H1 (cell line): ENCODE data around the gene ZXDC. TPM values are rescaled to one million over a fixed set of nuclear protein-coding genes. Genes with fewer than 3 reads are reported as not detected.

ENCODE experiments used
- CTCF ChIA-PET: fragments of 300-600 bp; sonication (Branson Sonifier 250); formaldehyde crosslinking; loops from one replicate; lab custom pipeline; 2021; ENCODE audit not compliant: partially characterized antibody; lab: Charles Lee
- POLR2A ChIA-PET: fragments of 300-600 bp; sonication (Branson Sonifier 250); formaldehyde crosslinking; loops from one replicate; lab custom pipeline; 2021; ENCODE audit warnings: inconsistent platforms; ENCODE audit not compliant: partially characterized antibody; lab: Charles Lee
- DNase-seq, 2 experiments: peaks; one replicate each; pipeline versions ENCODE4 v3.0.0 to v3.0.0-alpha.2; 2010 to 2022; ENCODE audit warnings: low spot score in 2 of 2, low read depth in 1 of 2, mixed read lengths in 1 of 2
- FAIRE-seq: peaks from 2 replicates; lab custom pipeline; 2011; peaks lifted over from hg19 to GRCh38; lab: Jason Lieb, UNC
- H2AFZ ChIP-seq: 2 replicates; pipeline ENCODE4 v1.8.1; 2012; ENCODE audit warnings: low read length, inconsistent platforms
- H2AK5ac ChIP-seq: 2 replicates; pipeline ENCODE4 v1.6.1; 2013; ENCODE audit warnings: low read depth, low read length
- H2BK120ac ChIP-seq: replicated peaks from 2 replicates; pipeline ENCODE3; 2013; ENCODE audit warnings: low read depth, low read length, inconsistent platforms
- H2BK12ac ChIP-seq: 2 replicates; pipeline ENCODE4 v1.6.1; 2013; ENCODE audit warnings: low read depth, low read length
- H2BK15ac ChIP-seq: 2 replicates; pipeline ENCODE4 v1.6.1; 2013; ENCODE audit warnings: low read length
- H2BK20ac ChIP-seq: 2 replicates; pipeline ENCODE4 v1.6.1; 2013; ENCODE audit warnings: low read length
- H2BK5ac ChIP-seq: 2 replicates; pipeline ENCODE4 v1.6.1; 2013; ENCODE audit warnings: low read depth, low read length
- H3K14ac ChIP-seq: 2 replicates; pipeline ENCODE4 v1.6.1; 2013; ENCODE audit warnings: inconsistent platforms; ENCODE audit not compliant: insufficient read length
- H3K18ac ChIP-seq: 2 replicates; pipeline ENCODE4 v1.6.1; 2013; ENCODE audit warnings: low read length; ENCODE audit errors: extremely low read depth
- H3K23ac ChIP-seq: 2 replicates; pipeline ENCODE4 v1.6.1; 2013; ENCODE audit warnings: inconsistent platforms; ENCODE audit not compliant: insufficient read length
- H3K23me2 ChIP-seq: 2 replicates; pipeline ENCODE4 v1.6.1; 2013; ENCODE audit warnings: low read depth, low read length
- H3K27ac ChIP-seq: 2 replicates; pipeline ENCODE4 v1.6.1; 2011; ENCODE audit warnings: low read depth, low read length, inconsistent platforms
- H3K27me3 ChIP-seq, 4 experiments: replicated peaks in 1 of 4; 1 replicate in 1 of 4; 2 replicates in 3 of 4; pipeline versions ENCODE4 v1.6.1 to v1.8.1; 2011 to 2013; ENCODE audit warnings: low read length in 3 of 4, mild to moderate bottlenecking in 3 of 4, inconsistent platforms in 2 of 4, mixed read lengths in 2 of 4, moderate library complexity in 1 of 4; ENCODE audit not compliant: control insufficient read depth in 3 of 4, insufficient read depth in 3 of 4; ENCODE audit errors: extremely low read depth in 1 of 4
- H3K36me3 ChIP-seq, 4 experiments: 2 replicates each; pipeline versions ENCODE4 v1.6.1 to v1.8.1; 2011 to 2013; ENCODE audit warnings: mild to moderate bottlenecking in 4 of 4, low read length in 3 of 4, moderate library complexity in 2 of 4, control low read depth in 1 of 4, inconsistent platforms in 1 of 4; ENCODE audit not compliant: insufficient read depth in 4 of 4, control insufficient read depth in 2 of 4
- H3K4ac ChIP-seq: replicated peaks from 2 replicates; pipeline ENCODE3; 2013; ENCODE audit warnings: low read length, low read depth, mixed read lengths, inconsistent platforms; ENCODE audit not compliant: insufficient read length
- H3K4me1 ChIP-seq, 4 experiments: replicated peaks in 1 of 4; 1 replicate in 1 of 4; 2 replicates in 3 of 4; pipeline versions ENCODE4 v1.6.1 to v1.8.1; 2011 to 2013; ENCODE audit warnings: low read length in 3 of 4, inconsistent platforms in 2 of 4, mixed read lengths in 1 of 4; ENCODE audit not compliant: insufficient read depth in 4 of 4, control insufficient read depth in 3 of 4
- H3K4me2 ChIP-seq, 2 experiments: 2 replicates each; pipeline versions ENCODE4 v1.6.1 to v1.8.1; 2011 to 2013; ENCODE audit warnings: low read depth in 2 of 2, low read length in 2 of 2, control low read depth in 1 of 2, inconsistent platforms in 1 of 2, mild to moderate bottlenecking in 1 of 2; ENCODE audit not compliant: insufficient read depth in 1 of 2
- H3K4me3 ChIP-seq, 4 experiments: fragments of 200-600, 300-600 bp in 1 of 4; sonication (generic), shearing (Covaris generic), sonication (Bioruptor Twin) in 1 of 4; 2 replicates each; pipeline versions ENCODE4 v1.5.1 to v1.8.1; 2011 to 2016; ENCODE audit warnings: low read length in 4 of 4, low read depth in 3 of 4, control low read depth in 2 of 4, inconsistent platforms in 2 of 4, mild to moderate bottlenecking in 2 of 4, mixed read lengths in 1 of 4, moderate library complexity in 1 of 4; ENCODE audit not compliant: insufficient read depth in 2 of 4; ENCODE audit errors: extremely low read depth in 1 of 4
- H3K56ac ChIP-seq: replicated peaks from 2 replicates; pipeline ENCODE3; 2013; ENCODE audit warnings: low read depth, mild to moderate bottlenecking, mixed read lengths, low read length, inconsistent platforms; ENCODE audit not compliant: insufficient read length
- H3K79me1 ChIP-seq: 2 replicates; pipeline ENCODE4 v1.6.1; 2013; ENCODE audit warnings: low read depth, low read length, control low read depth
- H3K79me2 ChIP-seq, 2 experiments: 2 replicates each; pipeline versions ENCODE4 v1.6.1 to v1.8.1; 2012 to 2013; ENCODE audit warnings: low read length in 2 of 2, mild to moderate bottlenecking in 2 of 2, inconsistent platforms in 1 of 2; ENCODE audit not compliant: insufficient read depth in 2 of 2, control insufficient read depth in 1 of 2
- H3K9ac ChIP-seq, 4 experiments: replicated peaks in 1 of 4; 1 replicate in 1 of 4; 2 replicates in 3 of 4; pipeline versions ENCODE4 v1.6.1 to v1.8.1; 2011 to 2013; ENCODE audit warnings: low read depth in 3 of 4, low read length in 3 of 4, control low read depth in 2 of 4, mild to moderate bottlenecking in 2 of 4, moderate library complexity in 2 of 4, inconsistent platforms in 1 of 4; ENCODE audit errors: extremely low read depth in 1 of 4
- H3K9me3 ChIP-seq, 2 experiments: 2 replicates each; pipeline versions ENCODE4 v1.6.1 to v1.8.1; 2012 to 2013; ENCODE audit warnings: mild to moderate bottlenecking in 2 of 2, moderate library complexity in 2 of 2, control low read depth in 1 of 2, inconsistent platforms in 1 of 2, low read depth in 1 of 2, low read length in 1 of 2, mixed read lengths in 1 of 2; ENCODE audit not compliant: insufficient read depth in 2 of 2
- H4K20me1 ChIP-seq, 2 experiments: replicated peaks in 1 of 2; 2 replicates each; pipeline versions ENCODE3 to v1.8.1; 2011 to 2013; ENCODE audit warnings: inconsistent platforms in 2 of 2, low read length in 2 of 2, mild to moderate bottlenecking in 1 of 2; ENCODE audit not compliant: insufficient read depth in 2 of 2, control insufficient read depth in 1 of 2
- H4K5ac ChIP-seq: 2 replicates; pipeline ENCODE4 v1.6.1; 2013; ENCODE audit warnings: low read length, low read depth, mixed read lengths, inconsistent platforms; ENCODE audit not compliant: insufficient read length
- H4K8ac ChIP-seq: 2 replicates; pipeline ENCODE4 v1.8.0; 2013; ENCODE audit warnings: mild to moderate bottlenecking, moderate library complexity, low read length, inconsistent platforms; ENCODE audit not compliant: insufficient read depth; ENCODE audit errors: extremely low read depth
- H4K91ac ChIP-seq: replicated peaks from 2 replicates; pipeline ENCODE3; 2013; ENCODE audit warnings: low read length, mixed read lengths, inconsistent platforms; ENCODE audit not compliant: insufficient read length
- CHD1 ChIP-seq: IDR thresholded peaks from 2 replicates; pipeline ENCODE4 v1.6.1; 2012; ENCODE audit warnings: low read depth, low read length, improper control_type of control experiment
- CREB1 ChIP-seq: IDR thresholded peaks from 2 replicates; pipeline ENCODE4 v1.6.1; 2012; ENCODE audit warnings: inconsistent platforms
- WGBS, 2 experiments: shearing (Covaris generic) in 1 of 2; methylation state at CpG; one replicate each; pipeline versions ENCODE4 v1.1.6 to v1.1.7; 2013 to 2015; ENCODE audit warnings: low lambda C conversion rate in 2 of 2, mixed read lengths in 2 of 2, inconsistent platforms in 1 of 2, low coverage in 1 of 2, missing lambda C conversion rate in 1 of 2; ENCODE audit not compliant: insufficient replicate concordance in 2 of 2, insufficient coverage in 1 of 2, insufficient read length in 1 of 2; ENCODE audit errors: extremely low coverage in 1 of 2, missing lambda C conversion rate in 1 of 2; 5-methylcytosine and 5-hydroxymethylcytosine counted together
- polyA plus RNA-seq, 7 experiments: library from polyadenylated mRNA; depleted of rRNA in 3 of 7; stranded (reverse) in 5 of 7; unstranded in 2 of 7; fragments of >200 nt in 5 of 7; fragments of 200-250 nt in 2 of 7; gene quantifications; 1 replicate in 5 of 7; 2 replicates in 1 of 7; 4 replicates in 1 of 7; pipeline versions ENCODE4 v1.2.1 to v1.2.3, GENCODE V29; 2011 to 2013; ENCODE audit warnings: missing spikeins in 2 of 7, mixed read lengths in 2 of 7
- total RNA-seq: library from RNA; stranded (reverse); fragmentation: NEBNext Ultra II Directional; extraction: Animal tissue kit (Norgen Biotek cat#: 25700); gene quantifications from 2 replicates; pipeline ENCODE4 v1.2.1, GENCODE V29; 2021

Gene ZXDC
- total and polyA plus RNA-seq, 2 of the 8 experiments (the other 6 are each of a cell fraction or from before 2014, with no cell fraction given), result 12.7 to 24.3 TPM

GRCh38 chr3:126519506-126520455 is 44.1 kb upstream of the ZXDC start:
- H3K4ac ChIP-seq, result no peak overlapping the region
- H3K4me2 ChIP-seq, result no peak overlapping the region
- FAIRE-seq, result no peak
- CTCF ChIA-PET, result interaction anchor here (0.6 to 4.1 kb wide), 6 partner anchors 12 to 481 kb away, joined by 3 to 35 read pairs (median 3); no protein-coding TSS in a partner anchor
- no peak overlapping the region for H2AK5ac ChIP-seq
- H2BK20ac ChIP-seq, result no peak overlapping the region
- H3K4me3 ChIP-seq, result no peak overlapping the region
- peaks cover 5% of the 10 kb centered on the region; the same call in 1 of the 2 replicates for H3K23me2 ChIP-seq
- H3K18ac ChIP-seq, result no peak overlapping the region
- H3K27me3 ChIP-seq, result peaks cover 0 to 14% (median 10%) of the 10 kb centered on the region in 4 experiments; a peak in 5 of 7 replicates
- H3K23ac ChIP-seq, result no peak overlapping the region
- no peaks in the 10 kb centered on the region for H3K36me3 ChIP-seq
- H4K5ac ChIP-seq, result no peak overlapping the region
- no peak overlapping the region for H2AFZ ChIP-seq
- H4K91ac ChIP-seq, result no peak overlapping the region
- no peaks in the 10 kb centered on the region for H3K79me1 ChIP-seq
- DNase-seq, result no peak
- no peak overlapping the region for H2BK120ac ChIP-seq
- no peak overlapping the region for H2BK5ac ChIP-seq
- H2BK12ac ChIP-seq, result no peak overlapping the region
- H3K14ac ChIP-seq, result no peak overlapping the region
- no peaks in the 10 kb centered on the region for H3K79me2 ChIP-seq
- H3K9me3 ChIP-seq, result no peaks in the 10 kb centered on the region
- no peak overlapping the region for H3K27ac ChIP-seq
- H3K56ac ChIP-seq, result no peak overlapping the region
- WGBS, 2 experiments, result 82% methylated on average over 10 of the region's 10 CpGs; no CpG with 5 or more reads in 1 of the 2 experiments
- H2BK15ac ChIP-seq, result no peak overlapping the region
- no peak overlapping the region; a peak in 1 of 7 replicates for H3K9ac ChIP-seq
- TF ChIP-seq CHD1 (no peak), CREB1 (no peak)
- no peak overlapping the region for H4K8ac ChIP-seq
- POLR2A ChIA-PET, result no interaction called here
- H3K4me1 ChIP-seq, result peaks cover 0 to 11% (median 8%) of the 10 kb centered on the region in 4 experiments; a peak in 6 of 7 replicates
- H4K20me1 ChIP-seq, result no peaks in the 10 kb centered on the region
